ENCODE results near the gene POLR2A. TPM values are rescaled to one million over a fixed set of nuclear protein-coding genes. Genes with fewer than 3 reads are reported as not detected.
A peak's percentile ranks its signal among the peaks of the same experiment; 100 is the strongest.

Gene POLR2A
- total and polyA plus RNA-seq, 2 of the 13 experiments (the other 11 are each of a cell fraction or from before 2014, with no cell fraction given): 17.8 to 18.3 TPM

DNA sequence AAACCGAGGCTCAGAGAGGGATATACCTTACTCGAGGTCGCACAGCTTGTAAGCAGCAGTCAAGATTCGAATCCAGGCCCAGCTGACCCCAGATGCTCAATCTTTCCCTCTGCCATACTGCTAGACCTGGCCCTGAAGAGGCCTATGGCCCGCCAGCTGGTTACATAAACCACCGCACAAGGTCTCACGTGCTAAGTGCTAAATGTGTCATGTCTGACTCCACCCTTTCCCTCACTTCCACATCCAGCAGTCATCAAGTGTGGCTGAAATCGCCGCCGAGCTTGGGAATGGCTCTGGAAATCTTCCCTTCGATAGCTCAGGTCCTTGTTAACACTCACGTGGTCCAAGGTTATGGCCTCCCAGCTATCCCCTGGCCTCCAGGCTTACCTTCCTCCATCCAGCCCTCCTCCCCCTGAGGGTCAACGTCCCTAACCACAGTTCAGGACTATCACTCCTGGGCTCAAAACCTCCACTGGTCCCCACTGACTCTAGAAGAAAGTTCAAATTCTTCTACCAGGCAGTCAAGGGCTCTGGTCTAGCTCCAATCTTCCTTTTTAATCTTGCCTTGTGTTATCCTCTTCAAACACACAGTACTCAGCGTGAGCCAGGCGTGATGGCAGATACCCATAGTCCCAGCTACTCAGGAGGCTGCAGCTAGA lies 8.3 kb upstream of the POLR2A start (continued):
- TF ChIP-seq, protein P1, sequence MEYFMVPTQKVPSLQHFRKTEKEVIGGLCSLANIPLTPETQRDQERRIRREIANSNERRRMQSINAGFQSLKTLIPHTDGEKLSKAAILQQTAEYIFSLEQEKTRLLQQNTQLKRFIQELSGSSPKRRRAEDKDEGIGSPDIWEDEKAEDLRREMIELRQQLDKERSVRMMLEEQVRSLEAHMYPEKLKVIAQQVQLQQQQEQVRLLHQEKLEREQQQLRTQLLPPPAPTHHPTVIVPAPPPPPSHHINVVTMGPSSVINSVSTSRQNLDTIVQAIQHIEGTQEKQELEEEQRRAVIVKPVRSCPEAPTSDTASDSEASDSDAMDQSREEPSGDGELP (IDR thresholded peaks at IDR 0.05; ENCODE audit: borderline replicate concordance, low read depth): peak; percentile 43; the same call in 1 of the 2 replicates
- TF ChIP-seq ZBTB20 (CRISPR knock-in tag; IDR thresholded peaks at IDR 0.05; ENCODE audit: borderline replicate concordance, low read depth): no peak
- no peak for TF ChIP-seq ZNF550 (CRISPR knock-in tag; IDR thresholded peaks at IDR 0.05; ENCODE audit: borderline replicate concordance)
- TF ChIP-seq RAD51 (IDR thresholded peaks at IDR 0.05; ENCODE audit: borderline replicate concordance): no peak
- TF ChIP-seq ZNF225 (CRISPR knock-in tag; IDR thresholded peaks at IDR 0.05): no peak
- TF ChIP-seq ZNF34 (CRISPR knock-in tag; IDR thresholded peaks at IDR 0.05; ENCODE audit: borderline replicate concordance): no peak
- TF ChIP-seq SALL1 (CRISPR knock-in tag; IDR thresholded peaks at IDR 0.05): peak; percentile 15; the same call in 1 of the 2 replicates
- TF ChIP-seq, protein P2, sequence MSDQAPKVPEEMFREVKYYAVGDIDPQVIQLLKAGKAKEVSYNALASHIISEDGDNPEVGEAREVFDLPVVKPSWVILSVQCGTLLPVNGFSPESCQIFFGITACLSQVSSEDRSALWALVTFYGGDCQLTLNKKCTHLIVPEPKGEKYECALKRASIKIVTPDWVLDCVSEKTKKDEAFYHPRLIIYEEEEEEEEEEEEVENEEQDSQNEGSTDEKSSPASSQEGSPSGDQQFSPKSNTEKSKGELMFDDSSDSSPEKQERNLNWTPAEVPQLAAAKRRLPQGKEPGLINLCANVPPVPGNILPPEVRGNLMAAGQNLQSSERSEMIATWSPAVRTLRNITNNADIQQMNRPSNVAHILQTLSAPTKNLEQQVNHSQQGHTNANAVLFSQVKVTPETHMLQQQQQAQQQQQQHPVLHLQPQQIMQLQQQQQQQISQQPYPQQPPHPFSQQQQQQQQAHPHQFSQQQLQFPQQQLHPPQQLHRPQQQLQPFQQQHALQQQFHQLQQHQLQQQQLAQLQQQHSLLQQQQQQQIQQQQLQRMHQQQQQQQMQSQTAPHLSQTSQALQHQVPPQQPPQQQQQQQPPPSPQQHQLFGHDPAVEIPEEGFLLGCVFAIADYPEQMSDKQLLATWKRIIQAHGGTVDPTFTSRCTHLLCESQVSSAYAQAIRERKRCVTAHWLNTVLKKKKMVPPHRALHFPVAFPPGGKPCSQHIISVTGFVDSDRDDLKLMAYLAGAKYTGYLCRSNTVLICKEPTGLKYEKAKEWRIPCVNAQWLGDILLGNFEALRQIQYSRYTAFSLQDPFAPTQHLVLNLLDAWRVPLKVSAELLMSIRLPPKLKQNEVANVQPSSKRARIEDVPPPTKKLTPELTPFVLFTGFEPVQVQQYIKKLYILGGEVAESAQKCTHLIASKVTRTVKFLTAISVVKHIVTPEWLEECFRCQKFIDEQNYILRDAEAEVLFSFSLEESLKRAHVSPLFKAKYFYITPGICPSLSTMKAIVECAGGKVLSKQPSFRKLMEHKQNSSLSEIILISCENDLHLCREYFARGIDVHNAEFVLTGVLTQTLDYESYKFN (CRISPR knock-in tag; conservative IDR thresholded peaks at IDR 0.05): 0 out of 2 replicates have a peak, but pooled peaks have one; percentile 28
- TF ChIP-seq SOX13 (IDR thresholded peaks at IDR 0.05): no peak
- no peak for TF ChIP-seq SOX13 (CRISPR knock-in tag; conservative IDR thresholded peaks at IDR 0.05 in 1 of 2, IDR thresholded peaks at IDR 0.05 in 1 of 2)
- TF ChIP-seq, protein P3, sequence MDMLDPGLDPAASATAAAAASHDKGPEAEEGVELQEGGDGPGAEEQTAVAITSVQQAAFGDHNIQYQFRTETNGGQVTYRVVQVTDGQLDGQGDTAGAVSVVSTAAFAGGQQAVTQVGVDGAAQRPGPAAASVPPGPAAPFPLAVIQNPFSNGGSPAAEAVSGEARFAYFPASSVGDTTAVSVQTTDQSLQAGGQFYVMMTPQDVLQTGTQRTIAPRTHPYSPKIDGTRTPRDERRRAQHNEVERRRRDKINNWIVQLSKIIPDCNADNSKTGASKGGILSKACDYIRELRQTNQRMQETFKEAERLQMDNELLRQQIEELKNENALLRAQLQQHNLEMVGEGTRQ (IDR thresholded peaks at IDR 0.05; ENCODE audit: low read depth, low read length): no peak
- TF ChIP-seq, protein P3 (CRISPR knock-in tag; IDR thresholded peaks at IDR 0.05; ENCODE audit: borderline replicate concordance): peak; percentile 20; the same call in 1 of the 2 replicates
- TF ChIP-seq, protein P4, sequence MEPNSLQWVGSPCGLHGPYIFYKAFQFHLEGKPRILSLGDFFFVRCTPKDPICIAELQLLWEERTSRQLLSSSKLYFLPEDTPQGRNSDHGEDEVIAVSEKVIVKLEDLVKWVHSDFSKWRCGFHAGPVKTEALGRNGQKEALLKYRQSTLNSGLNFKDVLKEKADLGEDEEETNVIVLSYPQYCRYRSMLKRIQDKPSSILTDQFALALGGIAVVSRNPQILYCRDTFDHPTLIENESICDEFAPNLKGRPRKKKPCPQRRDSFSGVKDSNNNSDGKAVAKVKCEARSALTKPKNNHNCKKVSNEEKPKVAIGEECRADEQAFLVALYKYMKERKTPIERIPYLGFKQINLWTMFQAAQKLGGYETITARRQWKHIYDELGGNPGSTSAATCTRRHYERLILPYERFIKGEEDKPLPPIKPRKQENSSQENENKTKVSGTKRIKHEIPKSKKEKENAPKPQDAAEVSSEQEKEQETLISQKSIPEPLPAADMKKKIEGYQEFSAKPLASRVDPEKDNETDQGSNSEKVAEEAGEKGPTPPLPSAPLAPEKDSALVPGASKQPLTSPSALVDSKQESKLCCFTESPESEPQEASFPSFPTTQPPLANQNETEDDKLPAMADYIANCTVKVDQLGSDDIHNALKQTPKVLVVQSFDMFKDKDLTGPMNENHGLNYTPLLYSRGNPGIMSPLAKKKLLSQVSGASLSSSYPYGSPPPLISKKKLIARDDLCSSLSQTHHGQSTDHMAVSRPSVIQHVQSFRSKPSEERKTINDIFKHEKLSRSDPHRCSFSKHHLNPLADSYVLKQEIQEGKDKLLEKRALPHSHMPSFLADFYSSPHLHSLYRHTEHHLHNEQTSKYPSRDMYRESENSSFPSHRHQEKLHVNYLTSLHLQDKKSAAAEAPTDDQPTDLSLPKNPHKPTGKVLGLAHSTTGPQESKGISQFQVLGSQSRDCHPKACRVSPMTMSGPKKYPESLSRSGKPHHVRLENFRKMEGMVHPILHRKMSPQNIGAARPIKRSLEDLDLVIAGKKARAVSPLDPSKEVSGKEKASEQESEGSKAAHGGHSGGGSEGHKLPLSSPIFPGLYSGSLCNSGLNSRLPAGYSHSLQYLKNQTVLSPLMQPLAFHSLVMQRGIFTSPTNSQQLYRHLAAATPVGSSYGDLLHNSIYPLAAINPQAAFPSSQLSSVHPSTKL (CRISPR knock-in tag; IDR thresholded peaks at IDR 0.05): peak; percentile 21; the same call in 1 of the 2 replicates
- TF ChIP-seq ZNF552 (CRISPR knock-in tag; IDR thresholded peaks at IDR 0.05; ENCODE audit: borderline replicate concordance): no peak
- TF ChIP-seq, protein P5, sequence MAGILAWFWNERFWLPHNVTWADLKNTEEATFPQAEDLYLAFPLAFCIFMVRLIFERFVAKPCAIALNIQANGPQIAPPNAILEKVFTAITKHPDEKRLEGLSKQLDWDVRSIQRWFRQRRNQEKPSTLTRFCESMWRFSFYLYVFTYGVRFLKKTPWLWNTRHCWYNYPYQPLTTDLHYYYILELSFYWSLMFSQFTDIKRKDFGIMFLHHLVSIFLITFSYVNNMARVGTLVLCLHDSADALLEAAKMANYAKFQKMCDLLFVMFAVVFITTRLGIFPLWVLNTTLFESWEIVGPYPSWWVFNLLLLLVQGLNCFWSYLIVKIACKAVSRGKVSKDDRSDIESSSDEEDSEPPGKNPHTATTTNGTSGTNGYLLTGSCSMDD (CRISPR knock-in tag; IDR thresholded peaks at IDR 0.05): no peak
- no peak for TF ChIP-seq MEF2D (CRISPR knock-in tag; IDR thresholded peaks at IDR 0.05)

Measured in HepG2 (cell line).